NCI-H2196 (cell line): ENCODE measurements around the gene GPC6.
"Not testable (repeated sequence)": the region's sequence is repeated elsewhere in the genome, so short reads cannot be mapped to it uniquely, and the experiment has no call there.

ENCODE experiments used
- DNase-seq: peaks from one replicate; lab custom pipeline; 2025; ENCODE audit not compliant: unreplicated experiment; lab: John Stamatoyannopoulos, UW

GPC6 gene

DNA sequence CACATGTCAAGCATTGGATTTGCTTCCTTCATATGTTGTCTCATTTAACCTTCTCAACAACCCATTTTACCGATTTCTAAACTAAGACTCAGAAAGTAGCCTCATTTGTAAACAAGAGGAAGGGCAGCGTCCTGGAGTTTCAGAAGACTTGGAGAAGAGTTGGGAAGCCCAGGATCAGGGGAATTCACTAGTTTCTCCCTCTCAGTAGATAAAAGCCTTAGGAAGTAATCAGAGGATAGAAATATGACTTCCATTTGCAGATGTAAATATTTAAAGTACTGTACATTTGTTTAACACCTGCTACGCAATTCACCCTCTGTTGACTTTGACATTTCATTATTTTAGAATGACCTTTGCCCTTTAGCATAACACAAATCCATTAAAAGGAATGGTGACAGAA lies 1036.4 kb downstream of the GPC6 start:
- no peak for DNase-seq

DNA sequence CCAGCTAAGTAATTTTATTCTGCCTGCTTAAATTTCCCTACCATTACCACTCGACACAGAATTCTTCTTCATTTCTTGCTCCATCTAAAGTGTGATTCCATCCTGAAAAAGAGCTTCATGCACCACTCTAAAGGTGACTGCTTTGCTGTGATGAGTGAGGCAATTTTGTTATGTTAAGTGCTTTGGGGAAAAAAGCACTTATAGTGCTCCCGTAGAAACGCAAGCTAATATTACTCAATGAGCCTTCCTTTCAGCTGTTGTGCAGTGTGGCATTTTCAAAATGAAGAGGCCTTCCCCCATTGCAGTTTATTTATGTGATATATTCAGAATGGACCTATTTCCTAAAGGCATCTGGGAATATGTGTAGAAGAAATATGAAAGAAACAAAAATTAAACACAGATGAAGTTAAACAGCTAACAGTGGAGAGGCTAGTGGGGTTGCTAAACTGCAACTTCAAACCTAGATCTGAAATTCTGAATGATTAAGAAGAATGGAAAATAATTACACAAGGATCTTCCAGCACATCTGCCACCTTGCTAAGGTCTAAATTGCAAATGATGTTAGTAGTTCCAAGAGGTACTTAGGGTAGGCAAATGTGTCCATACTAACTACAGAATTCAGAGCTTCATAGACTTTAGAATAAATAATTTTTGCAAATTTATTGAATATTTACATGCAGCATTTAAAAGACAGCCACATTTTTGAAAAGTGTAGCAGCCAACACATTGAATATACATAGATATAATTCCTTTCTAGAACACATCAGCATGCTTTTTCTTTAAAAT lies 1041.2 kb downstream of the GPC6 start:
- no peak for DNase-seq

DNA sequence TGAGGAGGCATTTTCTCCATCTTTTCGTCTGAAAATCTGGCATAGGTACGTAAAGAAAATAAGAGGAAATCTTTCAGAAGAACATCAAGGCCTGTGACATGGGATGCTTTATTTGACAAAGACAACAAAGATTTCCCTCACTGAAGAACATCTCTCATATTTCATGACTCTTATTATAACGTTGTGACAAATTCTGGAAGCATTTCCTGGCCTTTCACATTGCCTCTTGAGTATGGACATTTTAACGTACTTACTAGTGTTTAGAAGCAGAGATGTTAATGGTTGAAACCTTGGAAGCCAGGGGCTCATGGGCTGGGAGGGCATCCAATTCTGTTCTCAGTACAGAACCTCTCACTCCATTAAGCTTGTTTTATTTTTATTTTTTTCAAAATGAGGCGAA lies 1042.1 kb downstream of the GPC6 start:
- DNase-seq, result no peak

DNA sequence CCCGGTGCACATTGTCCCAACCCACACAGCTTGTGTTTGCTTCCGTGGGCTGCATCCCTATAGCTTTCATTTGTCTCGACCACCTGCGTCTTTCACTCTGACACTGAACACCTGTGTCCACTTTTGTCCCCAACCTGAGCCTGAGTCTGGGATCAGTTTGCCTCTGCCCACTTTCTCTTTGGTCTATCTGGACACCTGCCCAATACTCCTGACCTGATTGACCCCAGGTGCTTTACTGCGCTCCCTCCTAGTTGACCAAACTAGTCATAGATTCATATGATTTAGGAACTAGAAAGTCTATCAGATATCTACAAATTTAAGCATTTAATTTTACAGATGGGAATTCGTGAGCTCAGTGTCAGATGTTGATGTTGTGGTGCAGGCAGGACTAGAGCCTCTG lies 1043.0 kb downstream of the GPC6 start:
- DNase-seq, result no peak

DNA sequence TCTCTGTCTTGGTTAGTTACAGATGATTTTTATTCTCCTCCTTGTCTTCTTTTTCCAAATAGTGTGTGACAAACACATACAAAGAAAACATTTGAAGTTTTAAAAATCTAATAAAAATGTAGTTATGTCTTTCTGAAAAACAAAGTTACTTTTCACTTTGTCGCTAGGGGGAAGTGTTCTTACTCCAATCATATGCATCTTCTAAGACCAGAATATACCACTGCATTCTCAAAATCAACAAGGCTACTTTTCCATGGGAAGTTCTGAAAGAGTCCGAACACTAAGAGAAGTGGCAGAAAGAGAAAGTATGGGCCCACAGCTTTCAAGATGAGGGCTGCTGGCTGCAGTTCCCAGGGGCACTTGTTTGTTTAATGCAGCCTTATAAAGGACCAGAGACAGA lies 1043.9 kb downstream of the GPC6 start:
- DNase-seq, result no peak

DNA sequence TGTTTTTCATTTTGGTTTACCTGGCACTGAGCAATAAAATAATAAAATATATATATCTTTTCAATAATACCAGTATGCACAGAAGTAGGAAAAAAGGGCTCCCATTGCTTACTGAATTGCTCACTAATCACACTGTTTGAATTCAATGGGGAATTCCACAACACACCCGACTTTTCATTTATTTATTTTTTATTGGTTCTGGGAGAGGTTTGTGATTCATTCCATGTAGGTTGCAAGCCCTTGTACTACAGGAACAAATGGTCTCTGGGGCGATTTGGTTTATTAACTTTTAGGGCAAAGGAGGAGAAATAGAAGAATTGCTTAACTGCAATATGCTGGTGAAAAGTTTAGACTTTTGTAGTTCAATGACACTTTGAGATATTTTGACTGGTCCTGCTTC lies 1045.4 kb downstream of the GPC6 start:
- DNase-seq, result no peak

DNA sequence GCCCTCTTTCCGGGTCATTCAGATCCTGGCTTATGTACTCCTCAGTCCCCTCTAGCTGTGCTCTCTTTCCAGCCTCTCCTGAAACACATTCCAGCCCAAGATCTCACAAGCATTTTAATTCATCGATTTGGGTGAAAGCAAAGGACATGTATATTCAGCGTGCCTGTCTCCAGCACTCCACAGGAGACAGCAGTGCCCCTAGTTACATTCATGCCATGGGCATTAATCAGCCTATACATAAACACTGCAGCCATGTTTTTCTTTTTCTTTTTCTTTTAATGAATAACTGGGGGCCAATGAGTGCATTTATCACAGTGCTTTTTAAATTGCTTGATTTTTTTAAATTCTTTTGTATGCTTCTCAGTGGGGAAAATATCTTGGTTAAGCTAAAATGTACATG lies 1053.7 kb downstream of the GPC6 start:
- no peak for DNase-seq

DNA sequence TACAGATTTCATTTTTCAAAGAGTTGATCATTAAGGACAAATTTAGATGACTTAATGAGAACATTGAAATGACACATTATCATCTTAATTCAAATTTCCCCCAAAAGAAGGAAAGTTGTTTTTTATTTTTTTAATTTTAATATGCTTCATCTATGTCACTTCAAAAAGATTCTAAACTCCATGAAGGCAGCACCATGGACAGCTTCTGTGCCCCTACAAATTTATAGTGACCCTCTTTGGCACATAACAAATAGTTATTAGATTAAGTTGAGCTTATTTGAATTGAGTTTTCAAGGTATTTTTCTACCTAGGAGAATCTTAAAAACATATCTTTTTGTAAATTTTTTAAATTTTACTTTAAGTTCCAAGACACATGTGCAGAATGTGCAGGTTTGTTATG lies 1054.2 kb downstream of the GPC6 start:
- DNase-seq, result no peak

DNA sequence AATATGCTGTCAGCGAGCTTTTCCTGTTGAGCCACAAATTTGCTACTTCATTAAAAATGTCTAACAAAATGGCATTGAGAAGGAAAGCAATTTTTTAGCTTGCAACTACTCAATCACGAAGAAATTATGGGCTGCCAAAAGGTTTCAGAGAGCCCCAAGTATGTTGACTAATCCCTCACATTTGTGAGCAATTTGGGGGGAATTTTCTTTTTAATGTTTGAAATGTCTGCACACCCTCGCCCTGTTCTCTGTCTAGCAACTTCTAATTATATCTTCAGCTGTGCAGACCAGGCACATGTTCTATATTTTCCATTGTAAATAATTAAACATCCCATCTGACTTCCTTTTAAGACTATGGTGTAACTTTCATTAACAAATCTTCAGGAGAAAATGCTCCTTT lies 1060.0 kb downstream of the GPC6 start:
- DNase-seq, result no peak

DNA sequence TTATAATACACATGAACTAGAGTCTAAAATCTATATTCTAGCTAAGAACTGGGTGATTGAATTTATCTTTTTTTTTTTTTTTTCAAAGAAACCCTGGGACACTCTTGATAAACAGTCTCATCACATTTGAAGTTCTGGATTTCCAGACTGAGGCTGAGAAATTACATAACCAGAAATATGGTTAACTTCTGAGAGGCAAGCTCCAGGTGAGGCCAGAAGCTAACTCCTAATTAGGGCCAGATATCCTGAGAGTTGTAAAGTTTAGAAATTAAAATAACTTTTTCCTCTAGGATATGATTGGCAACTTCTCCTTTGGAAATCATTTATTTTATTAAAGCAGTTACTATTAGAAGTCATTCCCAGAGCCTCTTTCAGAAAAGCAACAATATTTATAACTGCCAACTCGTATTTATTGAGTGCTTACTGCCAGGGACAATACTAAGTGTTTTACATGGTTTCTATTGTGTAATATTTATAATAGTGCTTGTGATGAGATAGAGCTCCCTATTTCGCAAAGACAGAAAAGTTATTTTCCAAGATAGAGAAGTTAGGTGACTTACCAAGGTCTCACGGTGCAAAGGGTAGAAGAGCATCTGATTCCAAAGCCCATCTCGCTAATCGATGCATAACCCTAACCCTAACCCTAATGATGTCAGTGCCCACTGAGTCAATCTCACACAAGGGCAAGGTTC lies 1065.2 kb downstream of the GPC6 start:
- DNase-seq, result no peak

DNA sequence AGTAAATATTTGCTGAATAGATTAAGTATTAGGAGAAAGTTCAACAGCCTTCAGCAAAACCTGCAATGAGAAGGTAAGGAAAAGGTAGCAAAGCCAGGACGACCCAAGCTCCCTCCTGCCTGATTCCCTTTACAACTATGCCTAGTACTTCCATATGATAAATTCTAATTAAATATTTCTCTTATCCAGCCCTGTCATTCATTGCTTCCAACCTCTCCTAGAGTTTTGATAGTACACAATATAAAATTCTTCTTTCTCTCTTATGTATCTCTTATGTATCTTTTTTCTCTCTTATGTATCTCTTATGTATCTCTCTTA lies 1065.7 kb downstream of the GPC6 start:
- DNase-seq, result no peak

DNA sequence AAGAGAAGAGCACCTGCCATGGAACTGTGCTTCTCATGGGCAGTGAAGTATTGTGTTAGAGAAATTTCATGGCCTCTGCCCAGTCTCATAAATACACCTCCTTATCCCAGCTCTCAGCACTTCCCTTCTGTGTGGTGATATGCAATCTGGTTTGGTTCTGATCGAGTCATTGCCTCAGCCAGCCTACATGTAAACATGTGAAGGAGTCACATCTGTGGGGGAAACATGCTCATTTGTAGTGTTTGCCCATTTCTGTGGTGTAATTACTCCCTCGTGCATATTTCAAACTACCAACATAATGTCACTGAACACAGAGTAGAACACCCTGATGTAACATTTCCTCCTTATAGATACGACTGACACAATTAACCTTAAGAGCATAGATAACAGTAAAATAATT lies 1069.9 kb downstream of the GPC6 start:
- no peak for DNase-seq

DNA sequence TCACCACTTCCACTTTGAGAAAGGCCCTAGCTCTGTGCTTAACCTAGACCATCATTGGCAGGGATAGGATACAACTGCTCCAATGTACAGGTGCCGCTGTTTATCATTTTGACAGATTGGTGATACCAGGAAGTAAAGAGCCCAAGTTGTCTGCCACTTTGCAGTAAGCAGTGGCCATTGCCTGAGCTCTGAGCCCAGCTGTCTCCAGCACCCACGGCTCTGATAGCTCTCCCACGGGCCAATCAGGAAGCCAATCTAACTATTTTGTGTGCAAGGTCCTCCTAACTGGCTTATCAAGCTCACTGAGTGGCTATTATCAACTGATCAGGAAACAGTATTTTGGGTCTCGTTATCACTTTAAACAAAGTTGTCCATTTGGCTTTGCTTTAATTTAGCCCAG lies 1071.7 kb downstream of the GPC6 start:
- DNase-seq, result no peak

DNA sequence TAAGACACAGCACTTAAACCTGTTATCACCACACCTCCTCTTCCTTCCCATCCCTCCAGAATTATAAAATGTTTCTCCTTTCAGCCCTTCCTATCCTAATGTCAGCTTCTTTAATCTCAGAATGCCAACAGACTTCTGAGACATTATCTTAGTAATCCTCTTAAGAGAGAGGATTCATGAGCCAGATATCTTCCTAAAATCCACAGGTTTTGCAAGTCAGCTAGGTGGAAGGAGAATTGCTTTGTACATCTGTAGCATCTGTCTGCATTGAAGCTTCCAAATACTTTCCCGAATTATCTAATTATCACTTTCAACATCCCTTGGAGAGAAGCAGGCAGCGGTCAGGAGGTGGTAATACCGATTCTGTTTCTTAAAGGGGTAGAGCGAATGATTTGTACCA lies 1073.8 kb downstream of the GPC6 start:
- DNase-seq, result no peak

DNA sequence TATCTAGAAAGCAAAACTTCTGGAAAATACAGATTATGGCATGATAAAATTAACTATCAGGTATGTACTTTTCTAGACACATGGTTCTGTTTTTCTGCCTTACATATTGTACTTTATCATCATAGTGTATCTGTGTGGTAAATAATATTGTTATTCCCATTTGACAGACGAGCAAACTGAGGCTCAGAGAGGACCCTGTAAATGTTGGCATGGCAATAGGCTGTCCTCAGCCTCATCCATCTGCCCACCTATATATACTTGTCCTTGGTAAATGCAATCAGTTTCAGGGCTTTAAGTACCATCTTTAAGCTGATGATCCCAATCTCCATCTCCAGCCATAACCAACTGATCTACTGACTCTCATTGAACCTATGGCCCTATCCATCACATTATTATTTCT lies 1074.9 kb downstream of the GPC6 start:
- no peak for DNase-seq

DNA sequence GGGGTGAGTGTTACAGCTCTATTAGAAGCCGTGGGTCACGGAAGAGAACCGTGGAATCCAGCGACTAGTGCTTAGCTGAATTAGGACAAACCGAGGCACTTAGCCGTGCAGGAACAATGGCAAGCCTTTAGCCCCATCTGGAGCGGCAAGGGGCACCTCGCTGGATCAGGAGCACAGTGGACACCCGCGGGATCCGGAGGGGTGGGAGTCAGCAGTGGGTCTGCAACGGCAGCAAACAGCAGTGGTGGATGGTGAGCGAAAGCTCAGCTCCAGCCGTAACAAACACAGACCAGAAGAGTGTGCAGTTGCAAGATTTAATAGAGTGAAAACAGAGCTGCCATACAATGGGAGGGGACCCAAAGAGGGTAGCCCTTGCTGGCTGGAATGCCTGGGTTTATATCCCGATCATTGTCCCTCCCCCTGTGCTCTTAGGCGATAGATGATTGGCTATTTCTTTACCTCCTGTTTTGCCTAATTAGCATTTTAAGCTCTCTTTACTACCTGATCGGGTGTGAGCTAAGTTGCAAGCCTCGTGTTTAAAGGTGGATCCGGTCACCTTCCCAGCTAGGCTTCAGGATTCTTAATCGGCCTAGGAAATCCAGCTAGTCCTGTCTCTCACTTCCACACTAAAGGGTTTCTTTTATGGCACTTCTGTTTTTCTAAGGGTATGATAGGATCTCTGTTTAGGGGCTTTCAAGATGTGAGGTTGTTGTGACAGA lies 1076.4 kb downstream of the GPC6 start:
- DNase-seq, result not testable (repeated sequence)

DNA sequence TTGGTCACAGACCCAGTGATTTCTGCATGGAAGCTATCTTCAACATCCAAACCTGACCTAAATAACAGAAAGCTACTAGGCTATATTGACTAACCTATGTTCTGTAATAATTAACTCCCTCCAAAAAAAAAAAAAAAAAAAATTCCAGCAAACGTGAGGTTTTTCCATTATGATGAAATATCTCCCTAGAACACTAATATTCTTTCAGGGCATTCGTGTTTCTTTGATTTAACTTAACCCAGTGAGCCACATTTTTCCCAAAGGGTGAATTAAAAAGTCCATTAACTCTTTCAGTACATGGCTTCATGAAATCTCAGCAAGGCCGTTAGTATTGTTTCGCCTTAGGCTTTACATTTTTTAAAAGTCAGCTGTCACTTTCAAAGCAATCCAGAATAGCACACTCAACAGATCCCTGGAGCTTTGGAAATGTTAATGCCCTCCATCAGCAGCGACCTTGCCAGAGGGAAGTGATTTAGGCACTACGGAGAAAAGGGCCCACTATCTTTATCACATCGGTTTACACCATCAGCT lies 1077.1 kb downstream of the GPC6 start:
- DNase-seq, result no peak

DNA sequence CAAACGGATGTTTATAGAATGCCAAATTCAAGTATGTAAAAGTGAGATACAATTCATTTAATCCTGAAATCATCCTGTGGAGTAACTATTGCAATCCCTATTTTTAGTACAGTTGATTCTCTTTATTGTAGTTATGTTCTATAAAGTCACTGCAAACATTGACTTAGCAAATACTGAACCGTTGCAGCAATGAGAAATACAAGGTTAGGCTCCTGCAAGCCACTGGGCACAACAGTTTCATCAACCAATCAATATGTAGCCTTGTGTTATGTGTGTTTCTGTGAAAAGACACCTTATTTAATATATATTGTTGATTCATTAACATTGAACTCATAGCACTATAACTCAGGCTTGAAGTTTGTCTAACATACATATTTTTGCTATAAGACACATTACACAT lies 1078.4 kb downstream of the GPC6 start:
- DNase-seq, result no peak

DNA sequence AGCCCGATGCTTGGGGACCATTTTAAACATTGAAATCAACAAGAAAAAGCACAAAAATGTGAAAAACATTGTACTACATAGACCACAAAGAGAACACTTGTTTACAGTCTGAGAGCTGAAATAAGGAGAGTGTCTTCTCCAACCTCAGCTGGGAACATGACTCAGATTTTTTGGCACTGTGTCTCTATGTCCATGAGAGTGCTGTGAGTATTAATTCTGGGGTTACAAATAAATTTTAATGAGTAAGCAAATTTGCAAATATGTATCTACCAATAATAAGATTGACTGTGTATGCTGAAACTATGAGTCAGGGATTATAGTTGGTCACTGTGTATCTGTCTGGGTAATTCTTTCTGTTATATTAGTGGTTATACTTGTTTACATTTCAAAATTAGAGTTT lies 1078.9 kb downstream of the GPC6 start:
- DNase-seq, result no peak

DNA sequence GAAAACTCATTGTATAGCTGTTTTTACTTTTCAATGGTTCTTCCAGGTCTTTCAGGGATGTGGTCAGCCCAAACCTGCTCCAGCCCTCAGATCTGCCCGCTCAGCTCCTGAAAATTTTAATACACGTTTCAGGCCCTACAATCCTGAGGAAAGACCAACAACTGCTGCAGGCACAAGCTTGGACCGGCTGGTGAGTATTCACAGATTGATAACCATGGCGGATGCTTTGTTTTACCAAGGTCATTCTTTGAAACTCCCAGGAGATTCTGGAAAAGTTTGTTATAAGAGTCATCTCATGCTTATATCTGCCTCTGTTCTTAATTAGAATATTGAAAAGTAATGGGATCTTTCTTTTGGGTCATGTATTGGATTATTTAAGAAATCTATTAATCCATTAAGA lies 1079.3 kb downstream of the GPC6 start:
- no peak for DNase-seq

DNA sequence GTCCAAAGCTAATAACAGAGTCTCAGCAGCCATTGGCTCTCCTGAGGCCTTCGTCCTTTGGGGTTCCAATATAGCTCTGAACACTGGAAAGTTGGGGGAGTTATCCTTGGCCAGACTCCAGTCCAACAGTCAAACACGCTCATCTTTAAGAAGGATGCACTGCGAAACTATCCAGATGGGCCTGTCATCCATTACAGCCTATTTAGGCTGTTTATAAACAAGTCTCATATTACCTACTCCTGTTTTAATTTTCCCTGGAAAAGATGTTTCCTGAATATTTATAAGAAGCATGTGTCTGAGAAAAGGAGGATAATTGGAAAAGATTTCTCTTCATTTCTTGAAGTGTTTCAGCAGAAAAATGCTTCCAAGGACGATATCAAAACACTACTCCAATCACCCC lies 1082.2 kb downstream of the GPC6 start:
- no peak for DNase-seq

DNA sequence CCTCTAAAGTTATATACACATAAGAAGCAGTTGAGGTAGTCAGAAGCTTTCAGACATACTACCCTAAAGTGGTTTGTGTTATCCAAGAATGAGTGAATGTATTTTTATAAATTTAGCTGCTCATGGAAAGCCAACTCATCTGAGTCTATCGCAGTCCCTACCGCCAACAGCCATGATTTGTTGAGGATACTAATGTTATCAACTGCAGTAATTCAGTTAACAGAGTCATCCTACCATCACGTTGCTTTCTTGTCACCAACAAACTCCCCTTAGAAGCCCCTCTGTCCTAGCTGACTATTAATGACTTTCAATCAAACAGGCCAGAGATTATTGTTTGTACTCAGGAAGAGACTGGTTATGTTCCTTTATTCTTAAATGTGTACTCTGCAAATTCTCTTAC lies 1083.0 kb downstream of the GPC6 start:
- no peak for DNase-seq
